Kidney epithelial cell (primary cell): ENCODE data around the gene EPHB4. TPM values are rescaled to one million over a fixed set of nuclear protein-coding genes. Genes with fewer than 3 reads are reported as not detected.

Experiments used
- DNase-seq: peaks from one replicate; pipeline ENCODE4 v3.0.0-alpha.2; 2010; ENCODE audit warnings: low read depth
- H3K27me3 ChIP-seq: 2 replicates; pipeline ENCODE4 v1.6.0; 2011; ENCODE audit warnings: low read length; ENCODE audit not compliant: control insufficient read depth, insufficient read depth
- H3K36me3 ChIP-seq: 2 replicates; pipeline ENCODE4 v1.5.1; 2011; ENCODE audit warnings: low read length; ENCODE audit not compliant: control insufficient read depth, insufficient read depth
- H3K4me3 ChIP-seq: 2 replicates; pipeline ENCODE4 v1.5.1; 2011; ENCODE audit warnings: low read depth, mild to moderate bottlenecking, control low read depth, low read length
- CTCF ChIP-seq: IDR thresholded peaks from 2 replicates; pipeline ENCODE4 v1.5.1; 2011; ENCODE audit warnings: mild to moderate bottlenecking, moderate library complexity, low read length, control low read depth, inconsistent platforms; ENCODE audit not compliant: insufficient read depth, poor library complexity, severe bottlenecking
- total RNA-seq: library from RNA; depleted of rRNA; stranded (reverse); fragments of >200 nt; gene quantifications from 2 replicates; pipeline ENCODE4 v1.2.3, GENCODE V29; 2015

The EPHB4 gene
- total RNA-seq, 1 donor from 2014 or later = 138 TPM

DNA sequence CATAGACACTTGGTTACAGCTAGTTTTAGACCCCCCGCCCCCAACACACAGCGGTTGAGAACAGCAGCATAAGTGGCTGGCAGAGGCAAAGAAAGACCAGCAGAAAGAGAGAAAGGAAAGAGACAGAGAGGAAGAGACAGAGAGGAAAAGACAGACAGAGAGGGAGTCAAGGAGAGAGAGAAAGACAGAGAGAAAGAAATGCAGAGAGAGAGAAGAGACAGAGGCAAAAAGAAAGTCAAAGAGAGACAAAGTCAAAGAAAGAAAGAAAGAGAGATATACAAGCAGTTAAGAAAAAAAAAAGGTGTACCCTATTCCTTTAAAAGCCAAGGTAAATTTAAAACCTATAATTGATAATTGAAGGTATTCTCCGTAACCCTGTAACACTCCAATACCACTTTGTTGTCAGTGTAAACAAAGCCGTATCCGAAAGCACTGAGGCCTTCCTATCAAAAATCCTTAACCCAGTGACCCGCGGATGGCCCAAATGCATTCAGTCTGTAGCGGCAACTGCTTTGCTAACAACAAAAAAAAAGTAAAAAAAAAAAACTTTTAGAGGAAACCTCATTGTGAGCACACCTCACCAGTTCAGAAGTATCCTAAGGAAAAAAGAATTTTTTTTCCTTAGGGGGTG is 13.3 kb upstream of the EPHB4 start:
- H3K4me3 ChIP-seq = no peak overlapping the region
- H3K27me3 ChIP-seq = no peaks in the 10 kb centered on the region
- TF ChIP-seq CTCF = no peak

GRCh38 chr7:100839361-100839760 is 12.0 kb upstream of the EPHB4 start:
- Histone ChIP-seq H3K36me3 (no peaks in the 10 kb centered on the region), H3K27me3 (no peaks in the 10 kb centered on the region), H3K4me3 (no peak overlapping the region)
- no peak for TF ChIP-seq CTCF
- DNase-seq = no peak

More for the DNA sequence above, 13.3 kb upstream of the EPHB4 start:
- no peaks in the 10 kb centered on the region for H3K36me3 ChIP-seq
- no peak for DNase-seq

- no peaks in the 10 kb centered on the region for H3K27me3 ChIP-seq
- no peaks in the 10 kb centered on the region for H3K36me3 ChIP-seq
- no peak for DNase-seq
- H3K4me3 ChIP-seq = no peak overlapping the region
- no peak for TF ChIP-seq CTCF
These were observed 9.9 kb upstream of the EPHB4 start for GRCh38 chr7:100837099-100837836.

GRCh38 chr7:100836812-100837098 is 9.4 kb upstream of the EPHB4 start:
- TF ChIP-seq CTCF = no peak
- Histone ChIP-seq H3K4me3 (no peak overlapping the region), H3K36me3 (no peaks in the 10 kb centered on the region), H3K27me3 (no peaks in the 10 kb centered on the region)
- no peak for DNase-seq

DNA sequence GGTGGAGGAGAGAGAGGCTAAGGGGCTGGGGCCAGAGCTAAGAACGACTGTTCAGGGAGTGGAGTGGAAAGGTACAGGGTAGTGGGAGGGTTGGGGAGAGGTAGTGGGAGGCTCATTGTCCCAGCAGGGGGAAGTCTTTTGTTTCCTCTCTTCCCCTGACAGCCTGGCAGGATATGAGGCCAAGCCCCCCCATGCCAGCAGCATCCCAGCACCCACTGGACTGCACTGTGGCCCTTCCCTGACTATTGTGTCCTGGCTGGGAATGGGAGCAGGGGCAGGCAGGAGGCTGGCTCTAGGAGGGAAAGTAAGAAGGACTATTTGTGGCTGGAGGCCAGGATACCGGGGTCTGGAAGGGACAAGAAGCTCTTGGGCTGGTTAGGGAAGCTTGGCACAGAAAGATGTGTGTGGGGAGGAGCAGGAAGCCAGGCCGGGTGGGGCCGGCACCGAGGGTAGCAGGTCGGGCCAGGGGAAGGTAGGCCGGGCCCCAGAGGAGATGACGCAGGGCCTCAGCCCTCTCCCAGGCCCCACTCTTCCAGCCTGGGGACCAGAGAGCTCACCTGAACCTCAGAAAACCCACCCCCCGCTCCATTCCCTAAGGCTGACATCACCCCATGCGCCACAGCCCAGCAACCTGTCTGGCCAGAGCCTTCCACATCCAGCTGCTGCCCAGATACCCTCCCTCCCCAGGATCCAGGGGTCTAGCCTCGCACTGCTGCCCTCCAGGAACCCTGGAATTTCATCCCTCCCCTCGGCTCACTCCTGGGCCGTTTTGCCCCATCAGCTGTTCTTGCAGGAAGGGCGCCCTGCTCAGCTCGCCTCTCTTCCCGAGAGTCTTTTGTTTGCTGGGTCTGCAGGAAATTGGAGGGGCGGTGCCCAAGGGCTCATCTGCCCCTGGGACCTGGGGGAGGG is 8.8 kb upstream of the EPHB4 start:
- Histone ChIP-seq H3K36me3 (no peaks in the 10 kb centered on the region), H3K27me3 (no peaks in the 10 kb centered on the region), H3K4me3 (no peak overlapping the region)
- TF ChIP-seq CTCF = no peak
- no peak for DNase-seq
